K562 (cell line): ENCODE results near the gene ULK3. TPM values are rescaled to one million over a fixed set of nuclear protein-coding genes. Genes with fewer than 3 reads are reported as not detected.

ENCODE experiments used
- CREBBP ChIP-seq: IDR thresholded peaks from one replicate; pipeline ENCODE4 v1.6.1; 2012; ENCODE audit warnings: low read depth, mild to moderate bottlenecking, control low read depth, inconsistent platforms, low read length
- KDM5B ChIP-seq: fragments of 200-600 bp; sonication (generic); IDR thresholded peaks from 2 replicates; pipeline ENCODE4 v1.6.1; 2012; ENCODE audit warnings: low read depth, mild to moderate bottlenecking, moderate library complexity, low read length, control low read depth, inconsistent platforms; ENCODE audit not compliant: insufficient replicate concordance
- MTA1 ChIP-seq: fragments of 450-650 bp; IDR thresholded peaks from 2 replicates; pipeline ENCODE4 v1.6.1; 2017; ENCODE audit warnings: borderline replicate concordance
- PHF20 ChIP-seq: fragments of 450-650 bp; IDR thresholded peaks from 2 replicates; pipeline ENCODE4 v1.6.1; 2018; ENCODE audit not compliant: partially characterized antibody
- PHF8 ChIP-seq: fragments of 200-600 bp; sonication (generic); IDR thresholded peaks from 2 replicates; pipeline ENCODE4 v1.6.1; 2012; ENCODE audit warnings: mixed run types, mild to moderate bottlenecking, inconsistent platforms, low read length, moderate library complexity, borderline replicate concordance
- RBM22 ChIP-seq: fragments of 200-400 bp; formaldehyde crosslinking; IDR thresholded peaks from 2 replicates; pipeline ENCODE4 v1.6.1; 2018; ENCODE audit warnings: low read length, low read depth; ENCODE audit not compliant: poor library complexity, severe bottlenecking
- SAFB ChIP-seq: fragments of 200-400 bp; formaldehyde crosslinking; IDR thresholded peaks from 2 replicates; pipeline ENCODE4 v1.6.1; 2017; ENCODE audit warnings: low read depth, low read length, borderline replicate concordance
- SMC3 ChIP-seq: conservative IDR thresholded peaks from 2 replicates; pipeline ENCODE4 v1.6.1; 2011; ENCODE audit warnings: low read depth, low read length, improper control_type of control experiment; ENCODE audit not compliant: insufficient read depth
- SP2 ChIP-seq: IDR thresholded peaks from 2 replicates; pipeline ENCODE4 v1.6.1; 2011; ENCODE audit warnings: mild to moderate bottlenecking, low read depth, low read length, moderate library complexity; ENCODE audit not compliant: poor library complexity, severe bottlenecking; ENCODE audit errors: extremely low read depth
- SRSF3 ChIP-seq: fragments of 200-400 bp; formaldehyde crosslinking; IDR thresholded peaks from 2 replicates; pipeline ENCODE4 v1.6.1; 2016; ENCODE audit warnings: mild to moderate bottlenecking, low read length, moderate library complexity; ENCODE audit not compliant: insufficient read depth
- ZFP1 ChIP-seq: fragments of 450-650 bp; formaldehyde crosslinking; IDR thresholded peaks from 2 replicates; pipeline ENCODE4 v1.4.0; 2020; ENCODE audit warnings: mild to moderate bottlenecking, mixed read lengths
- ZNF324 ChIP-seq: fragments of 250-450 bp; sonication (Bioruptor Pico); IDR thresholded peaks from 2 replicates; pipeline ENCODE4 v1.4.0; 2020; ENCODE audit warnings: mild to moderate bottlenecking
- ZNF583 ChIP-seq: fragments of 250-450 bp; sonication (Bioruptor Pico); IDR thresholded peaks from 2 replicates; pipeline ENCODE4 v1.4.0; 2020
- polyA plus RNA-seq, 8 experiments: library from polyadenylated mRNA; depleted of rRNA in 4 of 8; stranded (reverse) in 5 of 8; unstranded in 3 of 8; fragments of >200 nt; fragmentation: Nextera tagmentation in 2 of 8; fragmentation: Illumina TruSeq in 1 of 8; extraction: Ambion mirVana in 2 of 8; extraction: Trizol in 1 of 8; gene quantifications; 2 replicates each; pipeline versions ENCODE4 v1.2.1 to v1.2.3, GENCODE V29; 2011 to 2014; ENCODE audit warnings: inconsistent platforms in 1 of 8, missing spikeins in 1 of 8
- total RNA-seq, 7 experiments: library from RNA; depleted of rRNA in 6 of 7; stranded (reverse); fragments of >200 nt in 6 of 7; fragmentation: Illumina TruSeq in 2 of 7; extraction: Trizol in 2 of 7; gene quantifications; 2 replicates each; pipeline versions ENCODE4 v1.2.1 to v1.2.3, GENCODE V29; 2011 to 2021; ENCODE audit warnings: low replicate concordance in 1 of 7
- TF ChIP-seq, protein P1 (sequence below): fragments of 250-450 bp; sonication (Bioruptor Pico); IDR thresholded peaks from 2 replicates; pipeline ENCODE4 v1.4.0; 2020; ENCODE audit warnings: mild to moderate bottlenecking, moderate library complexity, borderline replicate concordance
- TF ChIP-seq, protein P2 (sequence below): fragments of 200-800 bp; sonication (Bioruptor generic); IDR thresholded peaks from 2 replicates; pipeline ENCODE4 v1.6.1; 2016; ENCODE audit warnings: missing genetic modification characterization, missing compliant biosample characterization
- TF ChIP-seq, protein P3 (sequence below): fragments of 250-450 bp; sonication (Bioruptor Pico); IDR thresholded peaks from 2 replicates; pipeline ENCODE4 v1.8.0; 2021; ENCODE audit warnings: moderate library complexity, mild to moderate bottlenecking, inconsistent platforms
- TF ChIP-seq, protein P4 (sequence below): fragments of 250-450 bp; sonication (Bioruptor Pico); IDR thresholded peaks from 2 replicates; pipeline ENCODE4 v1.8.0; 2021; ENCODE audit warnings: moderate library complexity, mild to moderate bottlenecking, inconsistent platforms

Gene ULK3
- total and polyA plus RNA-seq, 9 of the 15 experiments (the other 6 are each of a cell fraction or from before 2014, with no cell fraction given): 0.68 to 68.0 (median 34.9) TPM

DNA sequence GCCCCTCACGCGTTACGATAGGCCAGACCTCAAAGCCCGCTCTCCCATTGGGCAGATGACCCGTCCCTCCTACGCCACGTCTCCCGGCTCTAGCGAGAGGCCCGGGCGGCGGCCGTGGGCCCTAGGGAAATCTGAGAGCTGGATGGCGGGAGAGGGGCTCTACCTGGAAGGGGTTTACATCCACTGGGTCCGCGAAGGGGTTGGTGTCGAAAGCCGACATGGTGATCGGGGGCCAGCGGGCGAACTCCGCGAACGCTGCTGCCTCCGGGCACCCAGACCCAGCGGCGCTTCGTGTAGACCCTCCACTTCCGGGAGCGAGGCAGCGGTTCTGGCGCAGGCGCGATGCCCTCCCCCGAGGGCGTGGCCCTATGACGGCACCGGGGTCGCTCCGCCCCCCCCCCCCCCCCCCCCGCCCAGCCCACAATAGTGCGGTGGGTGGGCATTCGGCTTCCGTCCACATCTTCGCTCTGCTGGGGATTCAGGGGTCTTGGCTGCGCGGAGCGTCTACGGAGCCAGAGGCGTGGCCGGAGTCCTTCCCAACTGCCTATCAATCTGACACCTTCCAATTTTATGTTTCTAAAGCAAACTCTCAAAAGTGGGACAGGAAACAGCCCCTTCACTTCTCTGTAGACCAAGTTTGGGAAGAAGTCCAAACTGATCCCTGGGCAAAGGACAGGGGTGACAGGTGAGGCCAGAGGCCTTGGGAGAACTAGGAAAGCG lies 30.2 kb upstream of the ULK3 start, which contains the start of gene SCAMP2 (continued):
- TF ChIP-seq, protein P1, sequence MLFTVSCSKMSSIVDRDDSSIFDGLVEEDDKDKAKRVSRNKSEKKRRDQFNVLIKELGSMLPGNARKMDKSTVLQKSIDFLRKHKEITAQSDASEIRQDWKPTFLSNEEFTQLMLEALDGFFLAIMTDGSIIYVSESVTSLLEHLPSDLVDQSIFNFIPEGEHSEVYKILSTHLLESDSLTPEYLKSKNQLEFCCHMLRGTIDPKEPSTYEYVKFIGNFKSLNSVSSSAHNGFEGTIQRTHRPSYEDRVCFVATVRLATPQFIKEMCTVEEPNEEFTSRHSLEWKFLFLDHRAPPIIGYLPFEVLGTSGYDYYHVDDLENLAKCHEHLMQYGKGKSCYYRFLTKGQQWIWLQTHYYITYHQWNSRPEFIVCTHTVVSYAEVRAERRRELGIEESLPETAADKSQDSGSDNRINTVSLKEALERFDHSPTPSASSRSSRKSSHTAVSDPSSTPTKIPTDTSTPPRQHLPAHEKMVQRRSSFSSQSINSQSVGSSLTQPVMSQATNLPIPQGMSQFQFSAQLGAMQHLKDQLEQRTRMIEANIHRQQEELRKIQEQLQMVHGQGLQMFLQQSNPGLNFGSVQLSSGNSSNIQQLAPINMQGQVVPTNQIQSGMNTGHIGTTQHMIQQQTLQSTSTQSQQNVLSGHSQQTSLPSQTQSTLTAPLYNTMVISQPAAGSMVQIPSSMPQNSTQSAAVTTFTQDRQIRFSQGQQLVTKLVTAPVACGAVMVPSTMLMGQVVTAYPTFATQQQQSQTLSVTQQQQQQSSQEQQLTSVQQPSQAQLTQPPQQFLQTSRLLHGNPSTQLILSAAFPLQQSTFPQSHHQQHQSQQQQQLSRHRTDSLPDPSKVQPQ (CRISPR knock-in tag): no peak
- TF ChIP-seq SAFB (no peak), PHF8 (peak; percentile 98), MTA1 (no peak), KDM5B (peak; percentile 88), CREBBP (no peak), SP2 (peak; percentile 72), SRSF3 (no peak), SMC3 (no peak), ZNF583 (CRISPR knock-in tag) (no peak), RBM22 (no peak), ZNF324 (CRISPR knock-in tag) (no peak), ZFP1 (CRISPR knock-in tag) (no peak), PHF20 (peak; percentile 98)
- TF ChIP-seq, protein P2, sequence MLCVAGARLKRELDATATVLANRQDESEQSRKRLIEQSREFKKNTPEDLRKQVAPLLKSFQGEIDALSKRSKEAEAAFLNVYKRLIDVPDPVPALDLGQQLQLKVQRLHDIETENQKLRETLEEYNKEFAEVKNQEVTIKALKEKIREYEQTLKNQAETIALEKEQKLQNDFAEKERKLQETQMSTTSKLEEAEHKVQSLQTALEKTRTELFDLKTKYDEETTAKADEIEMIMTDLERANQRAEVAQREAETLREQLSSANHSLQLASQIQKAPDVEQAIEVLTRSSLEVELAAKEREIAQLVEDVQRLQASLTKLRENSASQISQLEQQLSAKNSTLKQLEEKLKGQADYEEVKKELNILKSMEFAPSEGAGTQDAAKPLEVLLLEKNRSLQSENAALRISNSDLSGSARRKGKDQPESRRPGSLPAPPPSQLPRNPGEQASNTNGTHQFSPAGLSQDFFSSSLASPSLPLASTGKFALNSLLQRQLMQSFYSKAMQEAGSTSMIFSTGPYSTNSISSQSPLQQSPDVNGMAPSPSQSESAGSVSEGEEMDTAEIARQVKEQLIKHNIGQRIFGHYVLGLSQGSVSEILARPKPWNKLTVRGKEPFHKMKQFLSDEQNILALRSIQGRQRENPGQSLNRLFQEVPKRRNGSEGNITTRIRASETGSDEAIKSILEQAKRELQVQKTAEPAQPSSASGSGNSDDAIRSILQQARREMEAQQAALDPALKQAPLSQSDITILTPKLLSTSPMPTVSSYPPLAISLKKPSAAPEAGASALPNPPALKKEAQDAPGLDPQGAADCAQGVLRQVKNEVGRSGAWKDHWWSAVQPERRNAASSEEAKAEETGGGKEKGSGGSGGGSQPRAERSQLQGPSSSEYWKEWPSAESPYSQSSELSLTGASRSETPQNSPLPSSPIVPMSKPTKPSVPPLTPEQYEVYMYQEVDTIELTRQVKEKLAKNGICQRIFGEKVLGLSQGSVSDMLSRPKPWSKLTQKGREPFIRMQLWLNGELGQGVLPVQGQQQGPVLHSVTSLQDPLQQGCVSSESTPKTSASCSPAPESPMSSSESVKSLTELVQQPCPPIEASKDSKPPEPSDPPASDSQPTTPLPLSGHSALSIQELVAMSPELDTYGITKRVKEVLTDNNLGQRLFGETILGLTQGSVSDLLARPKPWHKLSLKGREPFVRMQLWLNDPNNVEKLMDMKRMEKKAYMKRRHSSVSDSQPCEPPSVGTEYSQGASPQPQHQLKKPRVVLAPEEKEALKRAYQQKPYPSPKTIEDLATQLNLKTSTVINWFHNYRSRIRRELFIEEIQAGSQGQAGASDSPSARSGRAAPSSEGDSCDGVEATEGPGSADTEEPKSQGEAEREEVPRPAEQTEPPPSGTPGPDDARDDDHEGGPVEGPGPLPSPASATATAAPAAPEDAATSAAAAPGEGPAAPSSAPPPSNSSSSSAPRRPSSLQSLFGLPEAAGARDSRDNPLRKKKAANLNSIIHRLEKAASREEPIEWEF (CRISPR knock-in tag): no peak
- TF ChIP-seq, protein P3, sequence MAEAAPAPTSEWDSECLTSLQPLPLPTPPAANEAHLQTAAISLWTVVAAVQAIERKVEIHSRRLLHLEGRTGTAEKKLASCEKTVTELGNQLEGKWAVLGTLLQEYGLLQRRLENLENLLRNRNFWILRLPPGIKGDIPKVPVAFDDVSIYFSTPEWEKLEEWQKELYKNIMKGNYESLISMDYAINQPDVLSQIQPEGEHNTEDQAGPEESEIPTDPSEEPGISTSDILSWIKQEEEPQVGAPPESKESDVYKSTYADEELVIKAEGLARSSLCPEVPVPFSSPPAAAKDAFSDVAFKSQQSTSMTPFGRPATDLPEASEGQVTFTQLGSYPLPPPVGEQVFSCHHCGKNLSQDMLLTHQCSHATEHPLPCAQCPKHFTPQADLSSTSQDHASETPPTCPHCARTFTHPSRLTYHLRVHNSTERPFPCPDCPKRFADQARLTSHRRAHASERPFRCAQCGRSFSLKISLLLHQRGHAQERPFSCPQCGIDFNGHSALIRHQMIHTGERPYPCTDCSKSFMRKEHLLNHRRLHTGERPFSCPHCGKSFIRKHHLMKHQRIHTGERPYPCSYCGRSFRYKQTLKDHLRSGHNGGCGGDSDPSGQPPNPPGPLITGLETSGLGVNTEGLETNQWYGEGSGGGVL (CRISPR knock-in tag): no peak
- TF ChIP-seq, protein P4, sequence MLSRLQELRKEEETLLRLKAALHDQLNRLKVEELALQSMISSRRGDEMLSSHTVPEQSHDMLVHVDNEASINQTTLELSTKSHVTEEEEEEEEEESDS (CRISPR knock-in tag): no peak
